Bronchus fibroblast of lung (primary cell): Measurements from ENCODE around the gene PLEKHG4. TPM values are rescaled to one million over a fixed set of nuclear protein-coding genes. Genes with fewer than 3 reads are reported as not detected.

Experiments
- total RNA-seq: library from RNA; depleted of rRNA; stranded (reverse); fragments of >200 nt; gene quantifications from 2 replicates; pipeline ENCODE4 v1.2.3, GENCODE V29; 2015

The PLEKHG4 gene, protein sequence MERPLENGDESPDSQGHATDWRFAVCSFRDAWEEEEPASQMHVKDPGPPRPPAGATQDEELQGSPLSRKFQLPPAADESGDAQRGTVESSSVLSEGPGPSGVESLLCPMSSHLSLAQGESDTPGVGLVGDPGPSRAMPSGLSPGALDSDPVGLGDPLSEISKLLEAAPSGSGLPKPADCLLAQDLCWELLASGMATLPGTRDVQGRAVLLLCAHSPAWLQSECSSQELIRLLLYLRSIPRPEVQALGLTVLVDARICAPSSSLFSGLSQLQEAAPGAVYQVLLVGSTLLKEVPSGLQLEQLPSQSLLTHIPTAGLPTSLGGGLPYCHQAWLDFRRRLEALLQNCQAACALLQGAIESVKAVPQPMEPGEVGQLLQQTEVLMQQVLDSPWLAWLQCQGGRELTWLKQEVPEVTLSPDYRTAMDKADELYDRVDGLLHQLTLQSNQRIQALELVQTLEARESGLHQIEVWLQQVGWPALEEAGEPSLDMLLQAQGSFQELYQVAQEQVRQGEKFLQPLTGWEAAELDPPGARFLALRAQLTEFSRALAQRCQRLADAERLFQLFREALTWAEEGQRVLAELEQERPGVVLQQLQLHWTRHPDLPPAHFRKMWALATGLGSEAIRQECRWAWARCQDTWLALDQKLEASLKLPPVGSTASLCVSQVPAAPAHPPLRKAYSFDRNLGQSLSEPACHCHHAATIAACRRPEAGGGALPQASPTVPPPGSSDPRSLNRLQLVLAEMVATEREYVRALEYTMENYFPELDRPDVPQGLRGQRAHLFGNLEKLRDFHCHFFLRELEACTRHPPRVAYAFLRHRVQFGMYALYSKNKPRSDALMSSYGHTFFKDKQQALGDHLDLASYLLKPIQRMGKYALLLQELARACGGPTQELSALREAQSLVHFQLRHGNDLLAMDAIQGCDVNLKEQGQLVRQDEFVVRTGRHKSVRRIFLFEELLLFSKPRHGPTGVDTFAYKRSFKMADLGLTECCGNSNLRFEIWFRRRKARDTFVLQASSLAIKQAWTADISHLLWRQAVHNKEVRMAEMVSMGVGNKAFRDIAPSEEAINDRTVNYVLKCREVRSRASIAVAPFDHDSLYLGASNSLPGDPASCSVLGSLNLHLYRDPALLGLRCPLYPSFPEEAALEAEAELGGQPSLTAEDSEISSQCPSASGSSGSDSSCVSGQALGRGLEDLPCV
- total RNA-seq: 20.4 and 26.4 TPM in 2 replicates

DNA sequence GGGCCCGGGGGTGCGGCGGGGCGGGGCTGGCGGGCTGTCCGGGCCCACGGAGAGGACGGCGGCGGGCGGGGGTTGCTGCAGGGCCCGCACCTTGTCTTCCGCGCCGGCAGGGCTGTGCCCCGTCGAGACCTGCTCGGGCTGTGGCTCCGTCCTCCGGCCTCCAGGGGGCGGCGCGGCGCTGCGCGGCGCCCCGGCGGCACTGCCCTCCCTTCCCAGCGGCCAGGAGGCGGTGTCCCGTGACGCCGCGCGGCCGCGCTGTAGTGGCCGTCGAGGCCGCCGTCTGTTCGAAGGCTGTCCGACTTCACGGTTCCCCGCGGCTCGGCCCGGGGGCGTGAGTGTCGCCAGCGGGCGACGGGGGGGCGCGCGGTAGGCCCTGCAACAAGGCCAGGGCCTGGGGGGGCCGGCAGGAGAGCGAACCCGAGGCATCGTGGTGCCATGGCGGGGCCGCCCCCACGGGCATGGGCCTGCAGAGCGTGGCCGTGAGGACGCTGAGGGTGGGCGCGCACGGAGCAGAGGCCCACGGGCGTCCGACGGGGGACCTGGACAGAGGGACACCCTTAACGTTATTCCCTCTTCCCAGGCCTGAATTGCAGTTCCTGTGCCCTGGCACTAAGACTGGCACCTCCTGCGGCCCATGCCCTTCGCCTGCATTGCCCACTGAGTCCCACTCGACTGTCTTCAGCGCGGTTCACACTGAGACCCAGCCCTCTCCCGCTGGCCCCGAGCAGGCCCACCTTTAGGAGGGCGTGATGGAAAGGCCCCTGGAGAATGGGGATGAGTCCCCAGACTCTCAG lies at the start of gene PLEKHG4:
Gene PLEKHG4, plus strand, starts transcription at position 237 of the 794 bp plus-strand sequence. Its CDS starts 513 bp downstream, at position 750.

DNA sequence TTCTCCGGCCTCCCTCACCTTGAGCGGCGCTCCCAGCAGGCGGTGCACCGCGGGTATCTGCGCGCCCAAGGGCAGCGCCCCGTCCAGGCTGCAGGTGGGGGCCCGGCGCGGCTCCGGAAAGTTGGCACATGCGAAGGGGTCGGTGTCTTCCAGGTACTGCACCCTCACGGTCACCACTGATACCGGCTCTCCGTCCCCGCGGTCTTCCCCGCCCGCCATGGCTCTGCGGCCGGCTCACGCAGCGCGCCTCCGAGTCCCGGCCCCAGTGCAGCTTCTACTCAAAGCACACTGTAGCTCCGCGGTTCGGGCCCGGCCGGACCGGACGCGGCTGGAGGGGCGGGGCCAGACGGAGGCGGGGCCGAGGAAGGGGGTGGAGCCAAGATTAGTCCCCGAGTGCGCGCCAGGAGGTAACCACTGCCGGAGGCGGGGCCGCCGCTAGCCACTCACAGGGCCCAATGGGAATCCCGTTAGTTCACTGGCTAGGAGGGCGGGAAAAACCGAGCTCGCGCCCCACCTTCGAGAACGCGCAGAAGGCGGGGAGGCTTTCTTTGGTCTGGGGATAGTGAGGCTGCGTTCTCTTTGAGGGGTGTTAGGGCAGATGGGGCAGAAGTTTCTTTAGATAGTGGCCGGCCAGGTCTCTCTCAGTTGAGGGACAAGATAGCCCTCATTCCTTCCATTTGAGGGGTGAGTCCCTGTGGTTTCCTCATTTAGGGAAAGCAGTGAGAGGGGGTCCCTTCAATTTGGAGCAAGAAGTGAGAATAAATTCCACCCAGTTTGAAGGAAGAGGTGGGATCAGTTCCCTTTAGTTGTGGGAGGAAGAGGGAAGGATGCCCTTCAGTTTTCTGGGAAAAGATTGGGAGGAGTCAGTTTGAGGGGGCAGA lies 31.9 kb upstream of the PLEKHG4 start, which contains the start of gene FHOD1:
Gene FHOD1, minus strand, starts transcription at position 290 of the 881 bp plus-strand sequence. Its CDS starts 71 bp downstream, at position 219.

DNA sequence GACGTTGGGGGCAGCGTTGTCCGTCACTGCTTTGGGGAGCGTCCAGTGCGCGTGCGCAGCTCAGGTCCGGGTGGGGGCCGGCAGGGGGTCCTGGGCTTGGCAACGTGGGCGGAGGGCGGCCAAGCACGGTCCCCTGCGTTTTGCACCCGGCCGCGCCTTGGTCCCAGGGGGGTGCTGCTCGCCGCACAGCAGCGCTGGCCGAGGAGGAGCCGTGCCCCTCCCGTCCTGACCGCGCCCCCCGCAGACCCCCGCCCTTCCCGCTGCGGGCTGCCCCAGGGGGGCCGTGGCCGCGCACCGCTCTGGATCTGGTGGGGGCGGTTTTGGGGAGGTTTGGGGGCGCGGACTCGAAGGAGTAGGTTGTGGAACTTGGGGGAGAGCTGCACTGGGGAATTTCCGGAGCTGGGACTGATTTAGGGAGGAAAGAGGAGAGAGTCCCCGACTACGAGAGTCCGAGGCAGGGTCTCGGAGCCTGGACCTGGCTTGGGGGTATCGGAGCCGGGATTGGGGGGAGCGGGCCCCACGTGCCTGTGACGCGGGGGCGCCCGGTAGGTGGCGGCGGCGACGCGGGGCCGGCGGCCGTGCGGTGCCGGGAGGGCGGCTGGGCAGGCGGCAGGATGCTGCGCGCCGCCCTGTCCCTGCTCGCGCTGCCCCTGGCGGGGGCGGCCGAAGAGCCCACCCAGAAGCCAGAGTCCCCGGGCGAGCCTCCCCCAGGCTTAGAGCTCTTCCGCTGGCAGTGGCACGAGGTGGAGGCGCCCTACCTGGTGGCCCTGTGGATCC lies 30.7 kb upstream of the PLEKHG4 start, which contains the start of gene SLC9A5:
Gene SLC9A5, plus strand, starts transcription at position 579 of the 777 bp plus-strand sequence. Its CDS starts 36 bp downstream, at position 615.

DNA sequence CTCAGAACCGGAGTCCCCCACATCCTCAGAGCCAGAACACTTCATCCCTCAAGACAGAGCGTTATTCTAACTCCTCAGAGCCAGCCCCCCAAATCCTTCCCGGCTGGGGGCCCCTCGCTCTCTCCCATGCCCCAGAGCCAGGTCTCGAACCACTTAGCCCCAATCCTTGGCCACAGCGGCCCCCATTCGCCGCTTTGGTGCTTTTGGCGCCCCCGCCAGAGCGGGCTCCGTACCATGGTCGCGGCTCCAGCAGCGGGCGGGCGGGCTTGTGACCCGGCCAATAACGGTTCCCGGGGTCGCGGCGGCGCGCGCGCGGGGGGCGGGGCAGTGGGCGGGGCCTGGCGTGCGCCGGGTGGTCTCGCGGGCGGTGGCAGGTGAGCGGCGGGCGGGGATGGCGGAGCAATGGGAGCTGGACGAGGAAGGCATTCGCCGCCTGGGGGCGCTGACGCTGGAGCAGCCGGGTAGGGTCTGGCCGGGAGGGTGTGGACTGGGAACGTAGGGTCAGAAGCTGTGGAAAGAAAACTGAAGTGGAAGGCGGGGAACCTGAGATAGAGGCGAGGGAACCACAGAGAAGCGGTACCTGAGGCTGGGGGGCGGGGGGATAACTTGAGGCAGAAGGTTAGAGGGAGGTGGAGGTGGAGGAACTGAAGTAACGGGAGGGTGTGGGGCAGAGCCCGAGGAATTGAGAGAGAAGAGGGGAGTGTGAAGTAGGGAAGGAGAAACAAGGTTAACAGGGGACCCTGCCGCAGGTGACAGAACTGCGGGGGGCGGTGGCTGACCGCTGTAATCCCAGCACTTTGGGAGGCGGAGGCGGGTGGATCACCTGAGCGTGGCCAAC lies 47.4 kb downstream of the PLEKHG4 start, which contains the start of the genes KCTD19 and LRRC36:
Gene KCTD19, minus strand, starts transcription at position 270 of the 838 bp plus-strand sequence. Its CDS starts 34 bp downstream, at position 236.
Gene LRRC36, plus strand, starts transcription at position 344 of the 838 bp plus-strand sequence. Its CDS starts 48 bp downstream, at position 392.

Other genes with a start within 250 kb of the PLEKHG4 start
- 9.8 and 13.7 TPM in 2 replicates for gene PHAF1, start 169.6 kb upstream of the PLEKHG4 start, total RNA-seq
- 24.1 and 25.1 TPM in 2 replicates for gene B3GNT9, start 128.5 kb upstream of the PLEKHG4 start, total RNA-seq
- gene TRADD, start 119.6 kb upstream of the PLEKHG4 start, total RNA-seq: 13.5 and 15.1 TPM in 2 replicates
- 9.6 and 10.1 TPM in 2 replicates for gene FBXL8, start 119.6 kb upstream of the PLEKHG4 start, total RNA-seq
- gene HSF4, start 114.8 kb upstream of the PLEKHG4 start, total RNA-seq: 1.3 and 2.4 TPM in 2 replicates
- 13.1 and 14.5 TPM in 2 replicates for gene NOL3, start 109.0 kb upstream of the PLEKHG4 start, total RNA-seq
- 8.4 and 9.1 TPM in 2 replicates for gene MATCAP1, start 95.6 kb upstream of the PLEKHG4 start, total RNA-seq
- not detected in 2 replicates for gene EXOC3L1, start 89.4 kb upstream of the PLEKHG4 start, total RNA-seq
- 84.7 and 90.4 TPM in 2 replicates for gene E2F4, start 87.4 kb upstream of the PLEKHG4 start, total RNA-seq
- 0.59 and 0.84 TPM in 2 replicates for gene ELMO3, start 80.4 kb upstream of the PLEKHG4 start, total RNA-seq
- 56.8 and 61.5 TPM in 2 replicates for gene TMEM208, start 52.4 kb upstream of the PLEKHG4 start, total RNA-seq
- gene FHOD1, start 32.1 kb upstream of the PLEKHG4 start, total RNA-seq: 21.7 and 23.0 TPM in 2 replicates
- 0.89 and 1.3 TPM in 2 replicates for gene SLC9A5, start 30.6 kb upstream of the PLEKHG4 start, total RNA-seq
- not detected in 2 replicates for gene KCTD19, start 47.2 kb downstream of the PLEKHG4 start, total RNA-seq
- gene LRRC36, start 47.3 kb downstream of the PLEKHG4 start, total RNA-seq: under 0.01 TPM in 1 of 2 replicates, not detected in the other
- gene TPPP3, start 114.0 kb downstream of the PLEKHG4 start, total RNA-seq: 0.15 and 0.34 TPM in 2 replicates
- 4.6 and 7.9 TPM in 2 replicates for gene ZDHHC1, start 136.9 kb downstream of the PLEKHG4 start, total RNA-seq
- gene HSD11B2, start 151.6 kb downstream of the PLEKHG4 start, total RNA-seq: not detected in 2 replicates
- gene ATP6V0D1, start 201.6 kb downstream of the PLEKHG4 start, total RNA-seq: 106 and 112 TPM in 2 replicates
- not detected in 2 replicates for gene AGRP, start 204.0 kb downstream of the PLEKHG4 start, total RNA-seq
- 15.3 and 20.4 TPM in 2 replicates for gene RIPOR1, start 249.3 kb downstream of the PLEKHG4 start, total RNA-seq